ENCODE measurements around the gene FCF1. TPM values are rescaled to one million over a fixed set of nuclear protein-coding genes. Genes with fewer than 3 reads are reported as not detected.

FCF1 gene
- polyA plus RNA-seq, 1 donor from 2014 or later = 39.8 TPM

GRCh38 chr14:74685056-74685455 lies 27.9 kb upstream of the FCF1 start:
- Histone ChIP-seq H2AFZ (ENCODE audit: low read depth, low read length) (no peak overlapping the region), H3K79me2 (replicated peaks; ENCODE audit: insufficient read depth, low read length) (no peaks in the 10 kb centered on the region), H3K9me2 (ENCODE audit: insufficient read depth, low read length) (no peaks in the 10 kb centered on the region), H3K27ac (ENCODE audit: low read length) (no peak overlapping the region), H3K9ac (ENCODE audit: low read length) (no peak overlapping the region), H3K36me3 (ENCODE audit: insufficient read depth, low read length) (no peaks in the 10 kb centered on the region), H3K4me3 (ENCODE audit: low read length) (no peak overlapping the region), H3K9me3 (ENCODE audit: low read length) (no peaks in the 10 kb centered on the region), H3K4me2 (ENCODE audit: low read length) (no peak overlapping the region), H4K20me1 (ENCODE audit: insufficient read depth) (no peaks in the 10 kb centered on the region), H3K27me3 (ENCODE audit: insufficient read depth, low read depth, low read length) (no peaks in the 10 kb centered on the region), H3F3A (ENCODE audit: insufficient read depth, low read length, poor library complexity, severe bottlenecking) (no peaks in the 10 kb centered on the region)
- TF ChIP-seq SMC3 (conservative IDR thresholded peaks at IDR 0.05; ENCODE audit: poor library complexity) = no peak
- no peak for TF ChIP-seq TAF1 (IDR thresholded peaks at IDR 0.05; ENCODE audit: low read depth)
- no peak for TF ChIP-seq CTCF (IDR thresholded peaks at IDR 0.05; ENCODE audit: poor library complexity, severe bottlenecking)
- no peak for TF ChIP-seq MXI1 (conservative IDR thresholded peaks at IDR 0.05; ENCODE audit: poor library complexity, severe bottlenecking)
- no peak for TF ChIP-seq RAD21 (conservative IDR thresholded peaks at IDR 0.05)
- no peak for TF ChIP-seq EZH2 (IDR thresholded peaks at IDR 0.05; ENCODE audit: borderline replicate concordance, insufficient read depth, low read length, poor library complexity, severe bottlenecking)
- TF ChIP-seq POLR2AphosphoS5 (IDR thresholded peaks at IDR 0.05) = no peak
- TF ChIP-seq EP300 (conservative IDR thresholded peaks at IDR 0.05; ENCODE audit: poor library complexity, severe bottlenecking) = no peak
- TF ChIP-seq, protein P1, sequence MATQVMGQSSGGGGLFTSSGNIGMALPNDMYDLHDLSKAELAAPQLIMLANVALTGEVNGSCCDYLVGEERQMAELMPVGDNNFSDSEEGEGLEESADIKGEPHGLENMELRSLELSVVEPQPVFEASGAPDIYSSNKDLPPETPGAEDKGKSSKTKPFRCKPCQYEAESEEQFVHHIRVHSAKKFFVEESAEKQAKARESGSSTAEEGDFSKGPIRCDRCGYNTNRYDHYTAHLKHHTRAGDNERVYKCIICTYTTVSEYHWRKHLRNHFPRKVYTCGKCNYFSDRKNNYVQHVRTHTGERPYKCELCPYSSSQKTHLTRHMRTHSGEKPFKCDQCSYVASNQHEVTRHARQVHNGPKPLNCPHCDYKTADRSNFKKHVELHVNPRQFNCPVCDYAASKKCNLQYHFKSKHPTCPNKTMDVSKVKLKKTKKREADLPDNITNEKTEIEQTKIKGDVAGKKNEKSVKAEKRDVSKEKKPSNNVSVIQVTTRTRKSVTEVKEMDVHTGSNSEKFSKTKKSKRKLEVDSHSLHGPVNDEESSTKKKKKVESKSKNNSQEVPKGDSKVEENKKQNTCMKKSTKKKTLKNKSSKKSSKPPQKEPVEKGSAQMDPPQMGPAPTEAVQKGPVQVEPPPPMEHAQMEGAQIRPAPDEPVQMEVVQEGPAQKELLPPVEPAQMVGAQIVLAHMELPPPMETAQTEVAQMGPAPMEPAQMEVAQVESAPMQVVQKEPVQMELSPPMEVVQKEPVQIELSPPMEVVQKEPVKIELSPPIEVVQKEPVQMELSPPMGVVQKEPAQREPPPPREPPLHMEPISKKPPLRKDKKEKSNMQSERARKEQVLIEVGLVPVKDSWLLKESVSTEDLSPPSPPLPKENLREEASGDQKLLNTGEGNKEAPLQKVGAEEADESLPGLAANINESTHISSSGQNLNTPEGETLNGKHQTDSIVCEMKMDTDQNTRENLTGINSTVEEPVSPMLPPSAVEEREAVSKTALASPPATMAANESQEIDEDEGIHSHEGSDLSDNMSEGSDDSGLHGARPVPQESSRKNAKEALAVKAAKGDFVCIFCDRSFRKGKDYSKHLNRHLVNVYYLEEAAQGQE (IDR thresholded peaks at IDR 0.05; ENCODE audit: borderline replicate concordance) = no peak

DNA sequence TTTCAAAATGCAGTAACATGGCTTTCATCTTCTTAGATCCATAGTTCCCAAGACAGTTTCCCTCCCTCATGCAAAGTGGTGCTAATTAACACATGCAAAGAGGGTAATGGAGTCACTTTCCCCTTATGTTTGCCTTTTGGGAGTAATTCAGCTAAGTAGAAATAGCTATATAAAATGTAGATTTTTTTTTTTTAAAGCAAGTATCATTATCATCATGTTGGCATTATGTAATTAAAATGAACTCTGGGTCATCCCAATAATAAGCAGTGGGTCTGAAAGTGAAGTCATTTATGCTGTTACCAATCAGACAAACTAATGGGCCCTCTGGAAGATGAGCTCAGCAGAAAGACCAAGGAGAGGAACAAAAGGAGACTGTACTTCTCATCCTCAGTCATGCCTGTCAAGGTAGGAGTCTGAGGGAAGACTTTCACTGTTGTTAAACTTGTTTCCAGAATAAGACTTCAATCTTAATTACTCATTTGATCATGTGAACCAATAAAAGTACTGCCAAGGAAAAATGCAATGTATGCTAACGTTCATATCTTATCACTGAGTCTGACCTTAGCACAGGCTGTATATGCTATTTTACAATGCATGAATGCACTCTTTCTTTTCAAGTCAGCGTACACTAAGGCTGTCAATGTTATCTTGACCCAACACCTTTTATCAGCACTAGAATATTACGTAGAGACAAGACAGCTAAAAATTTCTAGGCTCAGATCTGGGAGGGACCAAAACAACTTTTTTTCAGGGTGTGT lies 26.8 kb upstream of the FCF1 start:
- Histone ChIP-seq H3K9ac (ENCODE audit: low read length) (no peak overlapping the region), H3K27me3 (ENCODE audit: insufficient read depth, low read depth, low read length) (no peaks in the 10 kb centered on the region), H3F3A (ENCODE audit: insufficient read depth, low read length, poor library complexity, severe bottlenecking) (no peaks in the 10 kb centered on the region), H3K4me2 (ENCODE audit: low read length) (no peak overlapping the region), H3K79me2 (replicated peaks; ENCODE audit: insufficient read depth, low read length) (no peaks in the 10 kb centered on the region), H3K4me3 (ENCODE audit: low read length) (no peak overlapping the region), H2AFZ (ENCODE audit: low read depth, low read length) (no peak overlapping the region), H3K9me2 (ENCODE audit: insufficient read depth, low read length) (no peaks in the 10 kb centered on the region), H3K9me3 (ENCODE audit: low read length) (no peaks in the 10 kb centered on the region), H3K27ac (ENCODE audit: low read length) (no peak overlapping the region), H4K20me1 (ENCODE audit: insufficient read depth) (no peaks in the 10 kb centered on the region), H3K36me3 (ENCODE audit: insufficient read depth, low read length) (peaks cover 5% of the 10 kb centered on the region)
- no peak for TF ChIP-seq POLR2AphosphoS5 (IDR thresholded peaks at IDR 0.05)

Data from neural cell (in vitro differentiated cells).